HG03469 (cell line): ENCODE results near the gene TRMU.

ENCODE experiments used
- ATAC-seq: cut with Tn5 transposase; IDR thresholded peaks from one replicate; pipeline ENCODE4 v1.9.1; 2021; ENCODE audit warnings: mild to moderate bottlenecking, moderate library complexity, moderate number of reproducible peaks; ENCODE audit not compliant: unreplicated experiment

Gene TRMU, protein sequence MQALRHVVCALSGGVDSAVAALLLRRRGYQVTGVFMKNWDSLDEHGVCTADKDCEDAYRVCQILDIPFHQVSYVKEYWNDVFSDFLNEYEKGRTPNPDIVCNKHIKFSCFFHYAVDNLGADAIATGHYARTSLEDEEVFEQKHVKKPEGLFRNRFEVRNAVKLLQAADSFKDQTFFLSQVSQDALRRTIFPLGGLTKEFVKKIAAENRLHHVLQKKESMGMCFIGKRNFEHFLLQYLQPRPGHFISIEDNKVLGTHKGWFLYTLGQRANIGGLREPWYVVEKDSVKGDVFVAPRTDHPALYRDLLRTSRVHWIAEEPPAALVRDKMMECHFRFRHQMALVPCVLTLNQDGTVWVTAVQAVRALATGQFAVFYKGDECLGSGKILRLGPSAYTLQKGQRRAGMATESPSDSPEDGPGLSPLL

DNA sequence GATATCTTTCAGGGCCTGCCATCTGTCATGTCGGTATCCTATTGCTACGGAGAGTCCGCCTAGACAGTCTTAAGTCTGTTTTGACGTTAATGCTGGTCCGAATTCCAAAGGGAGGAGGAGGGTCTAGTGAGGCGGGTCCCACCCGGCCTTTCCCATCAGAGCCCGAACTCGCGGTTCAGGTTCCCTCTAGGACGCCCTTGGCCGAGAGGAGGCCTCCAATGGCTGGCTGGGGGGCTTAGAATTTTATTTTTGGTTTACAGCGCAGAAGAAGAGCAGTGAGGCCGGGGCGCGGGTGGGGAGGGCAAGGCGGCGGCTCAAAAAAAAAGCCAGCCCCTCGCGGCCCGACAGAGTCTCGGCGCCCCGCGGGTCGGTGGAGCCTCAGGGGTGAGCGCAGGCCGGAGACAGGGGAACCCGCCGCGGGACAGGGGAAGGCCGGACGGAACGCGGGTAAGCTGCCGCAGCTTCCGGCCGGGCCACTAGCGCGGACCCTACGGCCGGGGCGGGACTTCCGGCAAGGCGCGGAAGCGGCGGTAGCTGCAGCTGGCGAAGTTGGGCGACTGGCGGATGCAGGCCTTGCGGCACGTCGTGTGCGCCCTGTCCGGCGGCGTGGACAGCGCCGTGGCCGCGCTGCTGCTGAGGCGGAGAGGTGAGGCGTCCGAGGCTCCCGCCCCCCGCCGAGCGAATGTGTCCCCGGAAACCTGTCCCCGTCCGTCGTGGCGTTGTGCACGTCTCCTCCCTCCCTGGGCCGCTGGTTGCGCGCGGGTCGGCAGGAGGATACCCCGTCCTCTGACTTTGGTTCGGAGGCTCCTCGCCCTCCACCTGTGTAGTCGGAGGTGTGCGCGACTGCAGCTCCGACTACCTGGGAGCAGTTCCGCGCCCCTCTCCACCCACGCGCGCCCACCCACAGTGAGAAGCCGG lies at the start of gene TRMU:
Gene TRMU, plus strand, starts transcription at position 514 of the 918 bp plus-strand sequence. Its CDS starts 51 bp downstream, at position 565.
- peak; percentile 54 for ATAC-seq

GRCh38 chr22:46286006-46286405 lies 49.5 kb upstream of the TRMU start:
- ATAC-seq, result no peak

DNA sequence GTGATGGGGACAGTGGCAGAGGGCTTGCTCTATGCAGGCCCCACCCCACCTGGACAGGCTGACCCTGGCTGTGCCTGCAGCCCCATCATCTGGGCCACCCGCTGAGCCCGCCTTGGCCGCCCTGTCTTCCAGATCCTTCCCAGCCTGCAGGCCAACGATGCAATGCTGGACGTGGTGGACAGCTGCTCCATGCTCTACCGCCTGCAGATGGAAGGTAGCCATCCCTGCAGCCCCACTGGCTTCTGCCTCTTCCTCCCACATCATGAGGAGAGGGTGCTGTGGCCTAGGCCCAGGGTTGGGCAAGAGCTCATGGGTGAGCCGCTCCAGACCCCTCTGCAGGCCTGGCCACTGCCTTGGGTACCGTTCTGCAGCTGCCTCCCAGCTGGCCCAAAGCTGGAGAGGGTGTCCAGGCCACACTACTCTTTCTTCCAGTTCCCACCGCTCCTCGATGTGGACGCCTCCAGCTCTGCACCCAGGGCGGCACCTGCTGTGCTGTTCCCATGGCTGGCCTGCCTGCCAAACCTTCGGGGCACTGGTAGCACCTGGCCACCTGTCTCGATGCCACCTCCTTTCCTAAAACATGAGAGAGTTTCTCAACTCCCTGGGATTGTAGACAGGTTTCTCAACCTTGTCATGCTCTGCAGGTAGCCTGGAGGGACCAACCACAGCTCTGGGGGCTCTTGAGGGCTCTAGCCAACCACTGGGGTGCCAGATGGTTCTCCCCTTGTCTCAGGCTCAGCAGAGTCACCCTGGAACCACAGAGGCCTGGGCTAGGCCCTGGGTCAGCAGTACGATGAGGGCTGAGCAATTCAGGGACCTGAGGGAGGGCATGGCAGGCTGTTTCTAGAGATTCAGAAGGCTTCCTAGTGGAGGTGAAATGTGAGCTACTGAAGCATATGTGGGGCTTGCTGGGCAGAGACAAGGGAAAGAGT lies 48.3 kb upstream of the TRMU start:
- ATAC-seq, result no peak

DNA sequence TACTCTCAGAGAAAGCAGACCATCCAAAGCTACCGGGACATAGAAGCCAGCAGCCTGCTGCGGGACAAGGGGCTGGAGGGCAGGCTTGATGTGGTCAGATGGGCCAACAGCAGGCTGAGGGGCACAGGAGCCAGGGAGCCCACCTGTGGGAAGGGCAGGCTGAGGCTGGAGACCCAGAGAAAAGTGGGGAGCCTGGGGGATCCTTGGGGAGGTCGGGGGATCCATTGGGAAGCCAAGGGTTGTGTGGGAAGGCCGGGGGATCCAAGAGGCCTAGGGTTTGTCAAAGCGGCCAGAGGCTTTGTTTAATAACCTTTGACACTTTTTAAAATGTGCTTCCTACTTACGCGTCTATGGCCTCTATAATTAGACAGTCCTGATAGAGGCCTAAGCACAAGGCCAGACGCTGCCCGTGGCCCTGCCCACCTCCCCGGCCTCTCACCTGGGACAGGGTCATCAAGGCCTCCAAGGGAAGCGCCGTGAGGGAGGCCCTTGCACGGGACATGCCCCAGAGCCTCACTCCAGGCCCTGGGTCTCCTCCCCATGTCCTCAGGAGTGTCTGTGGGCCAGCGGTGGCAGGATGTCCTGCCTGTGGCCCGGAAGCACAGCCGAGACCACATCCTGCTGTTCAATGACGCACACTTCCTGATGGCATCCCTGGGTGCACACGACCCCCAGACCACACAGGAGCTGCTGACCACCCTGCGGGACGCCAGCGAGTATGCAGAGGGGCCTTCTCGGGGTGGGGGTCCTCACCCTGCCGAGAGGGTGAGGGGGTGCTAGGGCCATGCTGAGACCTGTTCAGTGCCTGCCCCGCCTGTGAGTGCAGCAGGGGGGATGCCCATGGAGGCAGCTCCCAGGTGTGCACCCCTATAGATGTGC lies 47.4 kb upstream of the TRMU start:
- no peak for ATAC-seq

DNA sequence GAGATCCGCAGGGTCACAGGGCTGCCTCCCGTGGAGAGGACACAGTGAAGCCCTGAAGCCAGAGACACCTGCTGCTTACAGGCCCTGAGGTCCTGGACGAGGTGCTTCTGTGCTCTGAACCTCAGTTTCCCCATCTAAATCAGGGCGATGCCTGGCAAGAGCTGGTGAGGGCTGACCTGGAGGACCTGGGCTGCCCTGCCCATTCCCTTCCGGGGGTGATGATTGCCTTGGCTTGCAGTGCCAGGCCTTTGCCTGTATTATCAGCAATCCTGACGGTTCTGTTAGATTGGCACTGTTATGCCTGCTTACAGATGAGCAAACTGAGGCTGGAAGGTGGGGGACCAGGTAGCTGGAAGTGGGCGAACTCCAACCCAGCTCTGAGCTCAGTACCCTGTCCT lies 46.7 kb upstream of the TRMU start:
- ATAC-seq, result no peak

DNA sequence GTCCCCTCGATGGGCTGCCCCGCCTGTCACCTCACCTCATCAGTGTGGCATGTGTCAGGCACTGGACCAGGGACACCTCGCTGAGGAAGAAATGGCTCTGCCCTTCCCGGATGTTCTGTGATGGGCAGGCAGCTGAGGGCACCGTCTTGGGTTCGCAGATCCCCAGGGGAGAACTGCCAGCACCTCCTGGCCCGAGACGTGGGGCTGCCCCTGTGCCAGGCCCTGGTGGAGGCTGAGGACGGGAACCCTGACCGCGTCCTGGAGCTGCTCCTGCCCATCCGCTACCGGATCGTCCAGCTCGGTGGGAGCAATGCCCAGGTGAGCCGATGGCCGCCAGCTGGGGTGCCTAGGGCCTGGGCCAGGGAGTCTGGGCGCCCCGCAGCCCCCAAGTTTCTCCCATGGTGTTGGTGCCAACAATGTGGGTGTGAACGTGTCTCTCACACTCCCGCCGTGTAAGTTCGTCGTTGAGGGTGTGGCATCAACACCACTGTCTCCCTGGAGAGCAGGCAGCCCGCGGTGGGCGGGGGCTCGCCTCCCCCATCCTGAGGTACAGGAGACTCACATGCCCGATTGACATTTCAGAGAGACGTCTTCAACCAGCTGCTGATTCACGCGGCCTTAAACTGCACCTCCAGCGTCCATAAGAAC lies 46.1 kb upstream of the TRMU start:
- ATAC-seq, result no peak

DNA sequence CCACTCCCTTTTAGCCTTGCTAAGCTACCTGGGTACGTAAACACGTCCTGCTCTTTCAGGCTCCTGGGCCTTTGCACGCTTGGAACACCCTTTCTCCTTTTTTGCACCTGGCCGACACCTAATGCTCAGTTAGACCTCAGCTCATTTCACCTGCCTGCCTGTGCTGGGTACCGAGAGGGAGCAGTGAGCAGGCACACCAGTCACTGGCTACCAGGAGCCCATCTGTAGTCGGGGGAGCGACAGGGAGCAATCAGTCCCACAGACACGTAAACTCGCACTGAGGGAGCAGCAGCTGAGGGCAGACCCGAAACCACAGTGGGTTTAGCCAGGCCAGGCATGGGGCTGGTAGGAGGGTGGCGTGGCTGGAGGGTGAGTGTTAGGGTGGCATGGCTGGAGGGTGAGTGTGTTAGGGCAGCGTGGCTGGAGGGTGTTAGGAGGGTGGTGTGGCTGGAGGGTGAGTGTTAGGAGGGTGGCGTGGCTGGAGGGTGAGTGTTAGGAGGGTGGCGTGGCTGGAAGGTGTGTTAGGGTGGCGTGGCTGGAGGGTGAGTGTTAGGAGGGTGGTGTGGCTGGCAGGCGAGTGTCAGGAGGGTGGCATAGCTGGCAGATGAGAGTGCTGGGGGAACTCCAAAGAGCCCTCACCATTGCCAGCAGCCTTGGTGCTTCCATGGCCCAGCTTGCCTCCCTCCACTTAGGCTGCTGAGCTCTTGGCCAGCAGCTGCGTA lies 45.2 kb upstream of the TRMU start:
- ATAC-seq, result no peak

- ATAC-seq, result no peak
Measured at GRCh38 chr22:46290843-46291785, 44.4 kb upstream of the TRMU start.

- no peak for ATAC-seq
Measured at GRCh38 chr22:46292173-46292572, 43.3 kb upstream of the TRMU start.

- no peak for ATAC-seq
Measured at GRCh38 chr22:46292732-46293131, 42.8 kb upstream of the TRMU start.

GRCh38 chr22:46293577-46294260 lies 41.8 kb upstream of the TRMU start:
- no peak for ATAC-seq

DNA sequence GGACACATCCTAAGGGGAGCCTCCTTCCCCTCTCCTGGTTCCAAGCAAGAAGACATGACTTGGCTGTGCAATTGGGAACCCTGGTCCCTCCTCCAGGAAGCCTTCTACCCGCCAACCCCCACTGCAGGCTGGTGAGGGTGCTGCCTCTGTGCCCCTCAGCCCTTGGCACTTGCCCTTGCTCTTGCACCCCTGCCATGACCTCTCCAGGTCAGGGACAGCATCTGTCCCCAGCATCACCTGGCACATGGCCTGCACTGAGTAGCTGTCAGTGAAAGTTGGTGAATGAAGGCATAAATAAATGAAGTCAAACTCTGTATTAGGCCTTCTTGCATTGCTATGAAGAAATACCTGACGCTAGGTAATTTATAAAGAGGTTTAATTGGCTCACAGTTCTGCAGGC lies 40.7 kb upstream of the TRMU start:
- ATAC-seq, result no peak

DNA sequence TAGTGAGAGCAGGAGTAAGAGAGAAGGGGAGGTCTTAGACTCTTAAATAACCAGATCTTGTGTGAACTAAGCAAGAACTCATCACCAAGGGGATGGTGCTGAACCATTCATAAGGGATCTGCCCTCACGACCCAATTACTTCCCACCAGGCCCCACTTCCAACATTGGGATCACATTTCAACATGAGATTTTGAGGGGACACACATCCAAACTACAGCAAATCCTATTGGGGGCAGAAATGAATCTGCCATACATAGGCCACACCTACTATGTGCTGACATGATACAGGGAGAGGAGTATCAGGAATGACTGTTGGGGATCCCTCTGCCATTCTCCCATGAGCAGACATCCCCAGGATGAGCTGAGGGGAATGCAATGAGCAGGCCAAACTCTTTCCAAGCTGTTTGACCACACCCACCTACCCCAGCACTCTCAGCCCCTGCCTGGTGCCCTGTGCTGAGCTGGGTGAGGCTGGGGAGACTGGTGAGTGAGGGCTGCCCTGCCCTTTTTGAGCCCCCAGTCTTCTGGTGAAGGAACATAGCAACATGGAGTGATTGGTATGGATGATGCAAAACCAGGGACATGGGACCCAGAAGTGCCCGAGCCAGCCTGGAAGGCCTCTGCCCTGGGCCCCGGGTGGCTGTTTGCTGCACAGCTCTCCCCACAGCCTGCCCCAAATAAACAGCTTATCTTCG lies 40.1 kb upstream of the TRMU start:
- no peak for ATAC-seq

DNA sequence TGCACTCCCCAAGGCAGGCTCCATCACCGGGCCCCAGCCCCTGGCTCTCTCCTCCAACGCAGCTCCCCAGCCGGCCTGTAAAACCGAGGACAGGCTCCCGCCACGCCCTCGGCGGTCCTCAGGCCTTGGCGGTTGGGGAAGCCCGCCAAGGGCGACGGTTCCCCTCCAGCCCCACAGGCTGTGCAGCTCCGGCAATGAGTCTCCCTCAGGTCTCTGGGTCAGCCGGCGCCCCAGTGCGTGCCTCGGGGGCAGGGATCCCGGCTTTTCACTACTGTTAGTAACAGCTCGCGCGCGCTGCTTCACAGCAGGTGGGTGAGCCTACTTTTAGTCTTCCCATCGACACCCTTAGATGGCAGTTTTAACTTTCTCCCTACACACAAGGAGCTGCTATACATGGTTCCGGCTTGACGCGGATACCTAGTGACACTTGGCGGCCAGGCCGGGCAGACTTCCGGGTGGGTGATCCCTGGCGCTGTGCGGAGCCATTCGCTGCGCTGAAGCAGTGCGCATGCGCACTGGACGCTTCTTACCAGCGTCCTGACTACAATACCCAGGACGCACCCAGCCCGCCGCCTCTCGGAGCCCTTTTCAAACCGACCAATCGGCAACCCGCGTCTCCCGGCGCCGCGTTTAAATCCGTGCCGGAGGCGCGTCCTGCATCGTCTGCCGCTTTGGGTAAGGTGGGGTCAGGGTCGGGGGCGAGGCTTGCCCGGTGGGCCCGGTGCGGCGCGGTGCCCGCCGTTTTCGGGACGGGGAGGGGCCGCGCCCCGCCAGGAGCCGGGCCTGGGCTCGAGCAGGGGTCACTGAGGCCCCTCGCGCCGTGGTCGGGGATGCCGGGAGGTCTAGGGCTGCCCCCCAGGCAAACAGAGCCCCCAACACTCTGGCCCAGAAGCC lies 39.0 kb upstream of the TRMU start, which contains the start of gene GTSE1:
Gene GTSE1, plus strand, starts transcription at position 614 of the 894 bp plus-strand sequence. CDS start 531 bp downstream, outside the sequence.
- ATAC-seq, result peak; percentile 78

GRCh38 chr22:46297151-46297812 lies 38.2 kb upstream of the TRMU start:
- ATAC-seq, result no peak
